ENCODE measurements around the gene USF2.

- no peak for TF ChIP-seq GATA2 (IDR thresholded peaks at IDR 0.05; ENCODE audit: low read depth, low read length)
- no peak for TF ChIP-seq GATA3 (IDR thresholded peaks at IDR 0.05; ENCODE audit: low read depth, low read length)
Observed at GRCh38 chr19:35225951-35226350, 42.8 kb upstream of the USF2 start.
